K562 (cell line): Measurements from ENCODE around the gene GART. TPM values are rescaled to one million over a fixed set of nuclear protein-coding genes. Genes with fewer than 3 reads are reported as not detected.

Source experiments
- ATAC-seq: fragments of 200-7000 bp; cut with Tn5 transposase; 3 replicates; pipeline ENCODE4 v1.9.1; 2020; ENCODE audit warnings: moderate library complexity
- BruUV-seq: library from RNA; stranded (reverse); fragments of 400-500 nt; replicated peaks from 2 replicates; lab custom pipeline; 2021; lab: Mats Ljungman, UMichigan
- CTCF ChIA-PET: fragments of 300-600 bp; formaldehyde crosslinking; extraction: SDS; loops from one replicate; lab custom pipeline; 2021; ENCODE audit warnings: low intra/inter-chr PET ratio; lab: Yijun Ruan, JAX
- POLR2A ChIA-PET: fragments of 300-600, 350-650 bp; sonication (Branson Sonifier 250); formaldehyde crosslinking; extraction: SDS; loops from one replicate; lab custom pipeline; 2021; ENCODE audit warnings: antibody characterized with exemption, inconsistent platforms; lab: Yijun Ruan, JAX
- DNase-seq, 4 experiments: peaks; one replicate each; pipeline versions ENCODE4 v3.0.0 to v3.0.0-alpha.2; 2011 to 2018; ENCODE audit warnings: low spot score in 3 of 4, mixed read lengths in 3 of 4; ENCODE audit errors: extremely low read depth in 1 of 4
- FAIRE-seq: peaks from 2 replicates; lab custom pipeline; 2011; peaks lifted over from hg19 to GRCh38; lab: Jason Lieb, UNC
- H2AFZ ChIP-seq: 2 replicates; pipeline ENCODE4 v1.6.0; 2011; ENCODE audit warnings: low read depth, low read length, control low read depth, inconsistent platforms
- H3K27ac ChIP-seq: fragments of 200-600 bp; 3 replicates; pipeline ENCODE4 v1.8.0; 2011; ENCODE audit warnings: low read depth, mild to moderate bottlenecking, control low read depth, inconsistent platforms, low read length, moderate library complexity, mixed read lengths; ENCODE audit errors: extremely low read depth
- H3K27me3 ChIP-seq, 2 experiments: fragments of 300-600 bp in 1 of 2; 2 replicates in 1 of 2; 3 replicates in 1 of 2; pipeline versions ENCODE4 v1.6.0 to v1.8.0; 2011; ENCODE audit warnings: inconsistent platforms in 2 of 2, low read length in 2 of 2, mild to moderate bottlenecking in 1 of 2, mixed read lengths in 1 of 2, moderate library complexity in 1 of 2; ENCODE audit not compliant: control insufficient read depth in 2 of 2, insufficient read depth in 2 of 2
- H3K36me3 ChIP-seq: fragments of 300-600 bp; 3 replicates; pipeline ENCODE4 v1.8.0; 2011; ENCODE audit warnings: mild to moderate bottlenecking, low read length, inconsistent platforms; ENCODE audit not compliant: control insufficient read depth, insufficient read depth
- H3K4me1 ChIP-seq, 2 experiments: fragments of 200-600 bp in 1 of 2; replicated peaks in 1 of 2; 2 replicates in 1 of 2; 3 replicates in 1 of 2; pipeline versions ENCODE4 v1.5.1 to v1.8.0; 2011; ENCODE audit warnings: inconsistent platforms in 2 of 2, low read length in 2 of 2, mild to moderate bottlenecking in 1 of 2, mixed read lengths in 1 of 2, moderate library complexity in 1 of 2; ENCODE audit not compliant: control insufficient read depth in 2 of 2, insufficient read depth in 2 of 2
- H3K4me2 ChIP-seq: 2 replicates; pipeline ENCODE4 v1.6.1; 2011; ENCODE audit warnings: low read length, control low read depth, inconsistent platforms, mixed read lengths; ENCODE audit not compliant: insufficient read depth
- H3K4me3 ChIP-seq: fragments of 200-600 bp; sonication (generic), shearing (Covaris generic); 2 replicates; pipeline ENCODE4 v1.5.1; 2016; ENCODE audit warnings: control low read depth, inconsistent platforms
- H3K79me2 ChIP-seq: fragments of 200-600 bp; 3 replicates; pipeline ENCODE4 v1.8.0; 2011; ENCODE audit warnings: low read length, inconsistent platforms; ENCODE audit not compliant: control insufficient read depth, insufficient read depth
- H3K9ac ChIP-seq, 2 experiments: 2 replicates each; pipeline versions ENCODE4 v1.6.0 to v1.6.1; 2011; ENCODE audit warnings: low read depth in 2 of 2, low read length in 2 of 2, control low read depth in 1 of 2, inconsistent platforms in 1 of 2, mild to moderate bottlenecking in 1 of 2, mixed read lengths in 1 of 2; ENCODE audit not compliant: insufficient read depth in 1 of 2
- H3K9me1 ChIP-seq: one replicate; pipeline ENCODE4 v1.6.0; 2011; ENCODE audit warnings: inconsistent platforms, mild to moderate bottlenecking, low read length, moderate library complexity; ENCODE audit not compliant: control insufficient read depth, insufficient read depth
- H3K9me3 ChIP-seq: replicated peaks from 2 replicates; pipeline ENCODE4 v1.5.1; 2011; ENCODE audit warnings: low read depth, low read length, inconsistent platforms; ENCODE audit not compliant: control insufficient read depth, insufficient read depth
- H4K20me1 ChIP-seq: replicated peaks from 2 replicates; pipeline ENCODE4 v1.6.1; 2011; ENCODE audit warnings: low read length, inconsistent platforms, mixed read lengths; ENCODE audit not compliant: control insufficient read depth, insufficient read depth
- KLF13 ChIP-seq: fragments of 450-650 bp; IDR thresholded peaks from 2 replicates; pipeline ENCODE4 v1.6.1; 2016; ENCODE audit warnings: missing genetic modification characterization, low read depth, mild to moderate bottlenecking, missing compliant biosample characterization, moderate library complexity, borderline replicate concordance
- LEF1 ChIP-seq: fragments of 450-650 bp; IDR thresholded peaks from 2 replicates; pipeline ENCODE4 v1.6.1; 2016; ENCODE audit warnings: mild to moderate bottlenecking
- NKRF ChIP-seq: fragments of 450-650 bp; IDR thresholded peaks from 2 replicates; pipeline ENCODE4 v1.6.1; 2016; ENCODE audit warnings: borderline replicate concordance
- SMAD2 ChIP-seq: fragments of 150-350 bp; IDR thresholded peaks from 2 replicates; pipeline ENCODE4 v1.6.1; 2014; ENCODE audit warnings: low read depth, mild to moderate bottlenecking, low read length
- THRAP3 ChIP-seq: fragments of 450-650 bp; IDR thresholded peaks from 2 replicates; pipeline ENCODE4 v1.6.1; 2016; ENCODE audit warnings: mild to moderate bottlenecking, inconsistent platforms, borderline replicate concordance
- TOE1 ChIP-seq, 2 experiments: fragments of 450-650 bp in 1 of 2; sonication (generic) in 1 of 2; formaldehyde crosslinking in 1 of 2; IDR thresholded peaks; 2 replicates each; pipeline versions ENCODE4 v1.7.1 to v1.8.0; 2016 to 2022; ENCODE audit warnings: borderline replicate concordance in 2 of 2, mild to moderate bottlenecking in 2 of 2, antibody characterized with exemption in 1 of 2, inconsistent platforms in 1 of 2, low read depth in 1 of 2, missing genetic modification reagents in 1 of 2, moderate library complexity in 1 of 2
- WGBS: fragments of 100-300 bp; shearing (Covaris generic); methylation state at CpG from one replicate; pipeline ENCODE4 v1.1.6; 2016; ENCODE audit warnings: low coverage, mixed read lengths; ENCODE audit not compliant: insufficient coverage; ENCODE audit errors: missing lambda C conversion rate; 5-methylcytosine and 5-hydroxymethylcytosine counted together
- in situ Hi-C: fragments of 300-500 bp; cut with MboI; formaldehyde crosslinking; loops from 4 replicates; pipeline ENCODE4 v1.15.0; 2018; ENCODE audit warnings: inconsistent platforms, mixed read lengths
- intact Hi-C: fragments of 100-400 bp; cut with micrococcal nuclease; formaldehyde crosslinking; loops from 2 replicates; pipeline ENCODE4 v1.14.2; 2022
- polyA plus RNA-seq, 8 experiments: library from polyadenylated mRNA; depleted of rRNA in 4 of 8; stranded (reverse) in 5 of 8; unstranded in 3 of 8; fragments of >200 nt; fragmentation: Nextera tagmentation in 2 of 8; fragmentation: Illumina TruSeq in 1 of 8; extraction: Ambion mirVana in 2 of 8; extraction: Trizol in 1 of 8; gene quantifications; 2 replicates each; pipeline versions ENCODE4 v1.2.1 to v1.2.3, GENCODE V29; 2011 to 2014; ENCODE audit warnings: inconsistent platforms in 1 of 8, missing spikeins in 1 of 8
- total RNA-seq, 7 experiments: library from RNA; depleted of rRNA in 6 of 7; stranded (reverse); fragments of >200 nt in 6 of 7; fragmentation: Illumina TruSeq in 2 of 7; extraction: Trizol in 2 of 7; gene quantifications; 2 replicates each; pipeline versions ENCODE4 v1.2.1 to v1.2.3, GENCODE V29; 2011 to 2021; ENCODE audit warnings: low replicate concordance in 1 of 7
- TF ChIP-seq, protein P1 (sequence below): conservative IDR thresholded peaks from 2 replicates; pipeline ENCODE4 v1.6.1; 2011; ENCODE audit warnings: low read depth, mild to moderate bottlenecking, low read length; ENCODE audit not compliant: control insufficient read depth
- TF ChIP-seq, protein P2 (sequence below): sonication (generic); formaldehyde crosslinking; IDR thresholded peaks from 2 replicates; pipeline ENCODE4 v1.8.0; 2022; ENCODE audit warnings: mild to moderate bottlenecking, missing genetic modification reagents
- TF ChIP-seq, protein P3 (sequence below): sonication (generic); formaldehyde crosslinking; IDR thresholded peaks from 2 replicates; pipeline ENCODE4 v1.8.0; 2022; ENCODE audit warnings: missing genetic modification reagents, mild to moderate bottlenecking, moderate library complexity, borderline replicate concordance

The GART gene
- total and polyA plus RNA-seq, 9 of the 15 experiments (the other 6 are each of a cell fraction or from before 2014, with no cell fraction given): 141 to 429 (median 349) TPM

DNA sequence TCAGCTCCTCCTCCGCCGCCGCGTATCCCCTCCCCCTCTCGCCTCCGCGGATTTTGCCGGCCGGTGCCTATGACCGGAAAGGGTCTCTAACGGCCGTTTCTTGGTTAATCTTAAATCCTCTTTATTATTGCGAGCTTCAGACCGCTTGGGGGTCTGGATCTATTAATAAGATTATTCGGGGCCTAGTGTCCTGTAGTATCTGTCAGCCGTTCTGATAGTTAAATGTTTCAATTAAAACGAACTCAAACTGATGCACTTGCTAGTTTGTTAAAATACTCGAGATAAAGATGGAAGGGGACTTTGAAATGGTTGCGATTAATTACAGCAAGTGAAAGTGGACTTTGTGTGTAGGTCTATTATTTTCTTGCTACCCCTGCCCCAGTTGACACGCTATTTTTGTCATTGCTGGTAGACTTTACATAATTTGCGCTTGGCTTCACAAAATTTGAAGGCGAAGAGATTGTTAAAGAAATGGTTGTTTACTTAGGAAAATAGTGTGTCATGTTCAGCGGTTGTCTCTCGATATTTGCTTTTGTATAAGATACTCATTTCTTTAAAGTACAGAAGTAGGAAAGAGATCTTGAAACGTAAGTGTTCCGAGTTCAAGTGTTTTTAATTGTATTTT is 1.7 kb upstream of the GART start (continued):
- TF ChIP-seq TOE1 (IDR thresholded peaks at IDR 0.05; ENCODE audit: borderline replicate concordance): no peak
- peak; percentile 47; the same call in 1 of the 2 replicates for TF ChIP-seq TOE1 (CRISPR knock-in tag; IDR thresholded peaks at IDR 0.05; ENCODE audit: borderline replicate concordance, low read depth)

DNA sequence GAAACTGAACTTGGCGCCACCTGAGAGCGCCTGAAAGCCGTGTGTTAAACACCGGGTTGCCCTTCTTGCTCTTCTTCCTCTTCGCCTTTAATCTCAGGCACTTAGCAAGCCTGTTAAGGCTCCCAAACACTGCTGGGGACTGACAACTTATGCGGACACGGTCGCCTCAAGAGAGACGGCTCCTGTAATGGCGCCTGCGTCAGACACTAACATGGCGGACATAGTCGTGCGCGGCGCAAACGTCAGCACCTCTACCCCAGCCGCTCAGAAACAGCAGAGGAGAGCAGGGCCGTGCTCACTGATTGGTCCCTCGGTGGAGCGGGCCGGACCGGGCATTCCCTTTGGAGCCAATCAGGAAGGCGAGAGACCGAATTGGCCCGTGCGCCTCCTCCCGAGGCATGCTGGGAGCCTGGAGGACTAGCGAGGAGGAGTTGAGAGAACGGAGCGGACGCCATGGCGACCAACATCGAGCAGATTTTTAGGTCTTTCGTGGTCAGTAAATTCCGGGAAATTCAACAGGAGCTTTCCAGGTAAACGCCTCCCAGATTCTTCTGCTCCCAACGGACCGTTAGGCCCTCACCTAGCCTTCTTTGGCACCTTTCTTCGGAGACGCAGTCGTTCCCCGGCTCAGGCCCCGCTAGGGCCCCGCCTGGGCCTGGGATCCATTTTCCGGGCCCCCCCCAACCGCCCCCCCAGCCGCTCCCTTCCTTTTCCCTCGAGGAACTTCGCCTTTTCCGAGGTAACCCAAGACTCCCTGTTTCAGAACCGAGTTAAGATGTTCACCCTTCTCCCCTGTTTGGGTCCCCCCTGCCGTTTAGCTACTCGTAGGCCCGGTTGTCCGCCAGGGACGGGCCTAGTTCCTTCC is 955 bp upstream of the GART start, which contains the start of gene SON:
TSS of gene SON (plus strand) at position 399 of the 865 bp plus-strand sequence. CDS start at position 454, 55 bp downstream.
- Histone ChIP-seq H3K4me2 (peak within 1 kb of the TSS; percentile 94), H3K36me3 (peaks cover 60% of the 10 kb centered on the region), H3K27ac (peak within 1 kb of the TSS; percentile 99), H4K20me1 (peaks cover 17% of the 10 kb centered on the region), H2AFZ (peak within 1 kb of the TSS; percentile 90), H3K4me3 (peak within 1 kb of the TSS; percentile 71), H3K9me3 (peaks cover 4% of the 10 kb centered on the region; the same call in 1 of the 2 replicates), H3K9ac (peak within 1 kb of the TSS; percentile 95 to 98), H3K9me1 (no peaks in the 10 kb centered on the region), H3K79me2 (peaks cover 98% of the 10 kb centered on the region), H3K27me3 (no peaks in the 10 kb centered on the region), H3K4me1 (peaks cover 3 to 13% of the 10 kb centered on the region in 2 experiments; a peak in 3 of 5 replicates)
- no TSS peak for BruUV-seq
- POLR2A ChIA-PET: interaction anchor here (0.6 to 6.9 kb wide), 17 partner anchors 8 to 1043 kb away, joined by 3 to 99 read pairs (median 5); partner anchors contain the start of genes DONSON and TMEM50B
- ATAC-seq (peak; percentile 93), DNase-seq (peak; percentile 98 to 100 (median 98)), FAIRE-seq (peak; percentile 99)
- WGBS: 1% methylated on average over 54 of the region's 57 CpGs
- intact Hi-C loops: loop anchor here (5.0 kb wide), 3 partner anchors 141 to 349 kb away; partner anchors contain the start of gene IFNGR2
- CTCF ChIA-PET: no interaction called here
- in situ Hi-C loops: no loop called here
- TF ChIP-seq, protein P1, sequence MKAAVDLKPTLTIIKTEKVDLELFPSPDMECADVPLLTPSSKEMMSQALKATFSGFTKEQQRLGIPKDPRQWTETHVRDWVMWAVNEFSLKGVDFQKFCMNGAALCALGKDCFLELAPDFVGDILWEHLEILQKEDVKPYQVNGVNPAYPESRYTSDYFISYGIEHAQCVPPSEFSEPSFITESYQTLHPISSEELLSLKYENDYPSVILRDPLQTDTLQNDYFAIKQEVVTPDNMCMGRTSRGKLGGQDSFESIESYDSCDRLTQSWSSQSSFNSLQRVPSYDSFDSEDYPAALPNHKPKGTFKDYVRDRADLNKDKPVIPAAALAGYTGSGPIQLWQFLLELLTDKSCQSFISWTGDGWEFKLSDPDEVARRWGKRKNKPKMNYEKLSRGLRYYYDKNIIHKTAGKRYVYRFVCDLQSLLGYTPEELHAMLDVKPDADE: peak; percentile 56
- TF ChIP-seq THRAP3: no peak
- TF ChIP-seq NKRF: peak; percentile 89; the same call in 1 of the 2 replicates
- TF ChIP-seq, protein P2, sequence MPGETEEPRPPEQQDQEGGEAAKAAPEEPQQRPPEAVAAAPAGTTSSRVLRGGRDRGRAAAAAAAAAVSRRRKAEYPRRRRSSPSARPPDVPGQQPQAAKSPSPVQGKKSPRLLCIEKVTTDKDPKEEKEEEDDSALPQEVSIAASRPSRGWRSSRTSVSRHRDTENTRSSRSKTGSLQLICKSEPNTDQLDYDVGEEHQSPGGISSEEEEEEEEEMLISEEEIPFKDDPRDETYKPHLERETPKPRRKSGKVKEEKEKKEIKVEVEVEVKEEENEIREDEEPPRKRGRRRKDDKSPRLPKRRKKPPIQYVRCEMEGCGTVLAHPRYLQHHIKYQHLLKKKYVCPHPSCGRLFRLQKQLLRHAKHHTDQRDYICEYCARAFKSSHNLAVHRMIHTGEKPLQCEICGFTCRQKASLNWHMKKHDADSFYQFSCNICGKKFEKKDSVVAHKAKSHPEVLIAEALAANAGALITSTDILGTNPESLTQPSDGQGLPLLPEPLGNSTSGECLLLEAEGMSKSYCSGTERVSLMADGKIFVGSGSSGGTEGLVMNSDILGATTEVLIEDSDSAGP: no peak
- TF ChIP-seq, protein P3, sequence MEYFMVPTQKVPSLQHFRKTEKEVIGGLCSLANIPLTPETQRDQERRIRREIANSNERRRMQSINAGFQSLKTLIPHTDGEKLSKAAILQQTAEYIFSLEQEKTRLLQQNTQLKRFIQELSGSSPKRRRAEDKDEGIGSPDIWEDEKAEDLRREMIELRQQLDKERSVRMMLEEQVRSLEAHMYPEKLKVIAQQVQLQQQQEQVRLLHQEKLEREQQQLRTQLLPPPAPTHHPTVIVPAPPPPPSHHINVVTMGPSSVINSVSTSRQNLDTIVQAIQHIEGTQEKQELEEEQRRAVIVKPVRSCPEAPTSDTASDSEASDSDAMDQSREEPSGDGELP (CRISPR knock-in tag): peak; percentile 59
- 0 out of 2 replicates have a peak, but pooled peaks have one; percentile 47 for TF ChIP-seq KLF13
- TF ChIP-seq LEF1: peak; percentile 59; the same call in 1 of the 2 replicates
- TF ChIP-seq SMAD2: no peak
